ENCODE results near the gene MAML3.
A peak's percentile ranks its signal among the peaks of the same experiment; 100 is the strongest.

MAML3 gene

GRCh38 chr4:139889264-139889663 lies 264.7 kb downstream of the MAML3 start:
- DNase-seq = no peak

GRCh38 chr4:139887962-139888735 lies 265.8 kb downstream of the MAML3 start:
- no peak for DNase-seq

- DNase-seq = no peak
Measured at GRCh38 chr4:139887376-139887802, 266.6 kb downstream of the MAML3 start.

GRCh38 chr4:139886798-139887197 lies 267.2 kb downstream of the MAML3 start:
- DNase-seq = no peak

GRCh38 chr4:139884438-139884837 lies 269.5 kb downstream of the MAML3 start:
- DNase-seq = no peak

GRCh38 chr4:139880841-139881240 lies 273.1 kb downstream of the MAML3 start:
- no peak for DNase-seq

GRCh38 chr4:139878050-139878449 lies 275.9 kb downstream of the MAML3 start:
- DNase-seq = no peak

- no peak for DNase-seq
Measured at GRCh38 chr4:139876337-139876941, 277.5 kb downstream of the MAML3 start.

GRCh38 chr4:139875411-139875825 lies 278.6 kb downstream of the MAML3 start:
- no peak for DNase-seq

GRCh38 chr4:139873111-139873860 lies 280.7 kb downstream of the MAML3 start:
- peak in 1 of 2 donors; percentile 24 for DNase-seq

- peak; percentile 5 to 46 for DNase-seq
Measured at GRCh38 chr4:139872274-139872673, 281.7 kb downstream of the MAML3 start.

- DNase-seq = no peak
Measured at GRCh38 chr4:139869810-139870209, 284.2 kb downstream of the MAML3 start.

GRCh38 chr4:139866276-139866962 lies 287.6 kb downstream of the MAML3 start:
- DNase-seq = no peak

- no peak for DNase-seq
Measured at GRCh38 chr4:139865537-139865936, 288.4 kb downstream of the MAML3 start.

GRCh38 chr4:139863531-139863930 lies 290.5 kb downstream of the MAML3 start:
- DNase-seq = no peak

GRCh38 chr4:139861471-139861870 lies 292.5 kb downstream of the MAML3 start:
- DNase-seq = no peak

GRCh38 chr4:139860435-139861024 lies 293.5 kb downstream of the MAML3 start:
- no peak for DNase-seq

GRCh38 chr4:139859876-139860275 lies 294.1 kb downstream of the MAML3 start:
- DNase-seq = no peak

GRCh38 chr4:139858436-139859205 lies 295.4 kb downstream of the MAML3 start:
- no peak for DNase-seq

GRCh38 chr4:139857977-139858376 lies 296.0 kb downstream of the MAML3 start:
- no peak for DNase-seq

GRCh38 chr4:139857021-139857420 lies 297.0 kb downstream of the MAML3 start:
- DNase-seq = no peak

Data from CD4-positive, alpha-beta T cell treated with Interleukin-1 beta for 1 hour (primary cell).